Measurements from ENCODE around the gene MRPL4. TPM values are rescaled to one million over a fixed set of nuclear protein-coding genes. Genes with fewer than 3 reads are reported as not detected.

MRPL4 gene
- total and polyA plus RNA-seq, 2 of the 13 experiments (the other 11 are each of a cell fraction or from before 2014, with no cell fraction given), result 40.6 to 42.5 TPM

DNA sequence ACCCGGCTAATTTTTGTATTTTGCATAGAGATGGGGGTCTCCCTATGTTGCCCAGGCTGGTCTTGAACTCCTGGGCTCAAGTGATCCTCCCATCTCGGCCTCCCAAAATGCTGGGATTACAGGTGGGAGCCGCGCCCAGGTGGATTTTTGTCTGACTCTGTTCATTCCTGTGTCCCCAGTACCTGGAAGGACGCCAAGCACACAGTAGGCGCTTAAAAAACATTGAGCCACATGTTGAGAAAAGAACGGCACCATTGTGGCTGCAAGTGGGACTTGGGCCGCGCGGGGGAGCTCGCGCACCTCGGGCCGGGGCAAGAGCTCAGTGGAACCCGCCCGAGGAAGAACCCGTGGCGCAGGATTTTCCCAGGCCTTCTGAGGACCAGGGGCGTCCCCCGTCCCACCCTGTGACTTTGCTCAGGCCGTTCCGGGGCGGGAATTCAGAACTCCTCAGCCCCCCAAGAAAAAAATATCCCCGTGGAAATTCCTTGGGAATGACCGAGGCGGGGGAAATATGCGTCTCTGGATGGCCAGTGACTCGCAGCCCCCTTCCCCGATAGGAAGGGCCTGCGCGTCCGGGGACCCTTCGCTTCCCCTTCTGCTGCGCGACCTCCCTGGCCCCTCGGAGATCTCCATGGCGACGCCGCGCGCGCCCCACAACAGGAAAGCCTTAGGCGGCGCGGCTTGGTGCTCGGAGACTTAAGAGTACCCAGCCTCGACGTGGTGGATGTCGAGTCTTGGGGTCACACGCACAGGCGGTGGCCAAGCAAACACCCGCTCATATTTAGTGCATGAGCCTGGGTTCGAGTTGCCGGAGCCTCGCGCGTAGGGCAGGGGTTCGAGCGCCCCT is 17.5 kb downstream of the MRPL4 start (continued):
- TF ChIP-seq, protein P1, sequence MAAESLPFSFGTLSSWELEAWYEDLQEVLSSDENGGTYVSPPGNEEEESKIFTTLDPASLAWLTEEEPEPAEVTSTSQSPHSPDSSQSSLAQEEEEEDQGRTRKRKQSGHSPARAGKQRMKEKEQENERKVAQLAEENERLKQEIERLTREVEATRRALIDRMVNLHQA (CRISPR knock-in tag; IDR thresholded peaks at IDR 0.05), result no peak
- no peak for TF ChIP-seq RFX1 (IDR thresholded peaks at IDR 0.05)
- TF ChIP-seq ZNF614 (CRISPR knock-in tag; IDR thresholded peaks at IDR 0.05; ENCODE audit: borderline replicate concordance), result peak; percentile 60; the same call in 1 of the 2 replicates
- no peak for TF ChIP-seq ZNF143 (CRISPR knock-in tag; IDR thresholded peaks at IDR 0.05)
- TF ChIP-seq, protein P2, sequence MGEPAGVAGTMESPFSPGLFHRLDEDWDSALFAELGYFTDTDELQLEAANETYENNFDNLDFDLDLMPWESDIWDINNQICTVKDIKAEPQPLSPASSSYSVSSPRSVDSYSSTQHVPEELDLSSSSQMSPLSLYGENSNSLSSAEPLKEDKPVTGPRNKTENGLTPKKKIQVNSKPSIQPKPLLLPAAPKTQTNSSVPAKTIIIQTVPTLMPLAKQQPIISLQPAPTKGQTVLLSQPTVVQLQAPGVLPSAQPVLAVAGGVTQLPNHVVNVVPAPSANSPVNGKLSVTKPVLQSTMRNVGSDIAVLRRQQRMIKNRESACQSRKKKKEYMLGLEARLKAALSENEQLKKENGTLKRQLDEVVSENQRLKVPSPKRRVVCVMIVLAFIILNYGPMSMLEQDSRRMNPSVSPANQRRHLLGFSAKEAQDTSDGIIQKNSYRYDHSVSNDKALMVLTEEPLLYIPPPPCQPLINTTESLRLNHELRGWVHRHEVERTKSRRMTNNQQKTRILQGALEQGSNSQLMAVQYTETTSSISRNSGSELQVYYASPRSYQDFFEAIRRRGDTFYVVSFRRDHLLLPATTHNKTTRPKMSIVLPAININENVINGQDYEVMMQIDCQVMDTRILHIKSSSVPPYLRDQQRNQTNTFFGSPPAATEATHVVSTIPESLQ (CRISPR knock-in tag; conservative IDR thresholded peaks at IDR 0.05), result no peak
- TF ChIP-seq, protein P3, sequence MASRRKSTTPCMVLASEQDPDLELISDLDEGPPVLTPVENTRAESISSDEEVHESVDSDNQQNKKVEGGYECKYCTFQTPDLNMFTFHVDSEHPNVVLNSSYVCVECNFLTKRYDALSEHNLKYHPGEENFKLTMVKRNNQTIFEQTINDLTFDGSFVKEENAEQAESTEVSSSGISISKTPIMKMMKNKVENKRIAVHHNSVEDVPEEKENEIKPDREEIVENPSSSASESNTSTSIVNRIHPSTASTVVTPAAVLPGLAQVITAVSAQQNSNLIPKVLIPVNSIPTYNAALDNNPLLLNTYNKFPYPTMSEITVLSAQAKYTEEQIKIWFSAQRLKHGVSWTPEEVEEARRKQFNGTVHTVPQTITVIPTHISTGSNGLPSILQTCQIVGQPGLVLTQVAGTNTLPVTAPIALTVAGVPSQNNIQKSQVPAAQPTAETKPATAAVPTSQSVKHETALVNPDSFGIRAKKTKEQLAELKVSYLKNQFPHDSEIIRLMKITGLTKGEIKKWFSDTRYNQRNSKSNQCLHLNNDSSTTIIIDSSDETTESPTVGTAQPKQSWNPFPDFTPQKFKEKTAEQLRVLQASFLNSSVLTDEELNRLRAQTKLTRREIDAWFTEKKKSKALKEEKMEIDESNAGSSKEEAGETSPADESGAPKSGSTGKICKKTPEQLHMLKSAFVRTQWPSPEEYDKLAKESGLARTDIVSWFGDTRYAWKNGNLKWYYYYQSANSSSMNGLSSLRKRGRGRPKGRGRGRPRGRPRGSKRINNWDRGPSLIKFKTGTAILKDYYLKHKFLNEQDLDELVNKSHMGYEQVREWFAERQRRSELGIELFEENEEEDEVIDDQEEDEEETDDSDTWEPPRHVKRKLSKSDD (CRISPR knock-in tag; IDR thresholded peaks at IDR 0.05; ENCODE audit: low read depth), result peak; percentile 71; the same call in 1 of the 2 replicates
- peak; percentile 16; the same call in 1 of the 2 replicates for TF ChIP-seq ZNF775 (CRISPR knock-in tag; IDR thresholded peaks at IDR 0.05; ENCODE audit: borderline replicate concordance)
- no peak for TF ChIP-seq RARG (CRISPR knock-in tag; IDR thresholded peaks at IDR 0.05; ENCODE audit: low read depth)
- TF ChIP-seq ZNF296 (CRISPR knock-in tag; conservative IDR thresholded peaks at IDR 0.05), result no peak
- TF ChIP-seq, protein P4, sequence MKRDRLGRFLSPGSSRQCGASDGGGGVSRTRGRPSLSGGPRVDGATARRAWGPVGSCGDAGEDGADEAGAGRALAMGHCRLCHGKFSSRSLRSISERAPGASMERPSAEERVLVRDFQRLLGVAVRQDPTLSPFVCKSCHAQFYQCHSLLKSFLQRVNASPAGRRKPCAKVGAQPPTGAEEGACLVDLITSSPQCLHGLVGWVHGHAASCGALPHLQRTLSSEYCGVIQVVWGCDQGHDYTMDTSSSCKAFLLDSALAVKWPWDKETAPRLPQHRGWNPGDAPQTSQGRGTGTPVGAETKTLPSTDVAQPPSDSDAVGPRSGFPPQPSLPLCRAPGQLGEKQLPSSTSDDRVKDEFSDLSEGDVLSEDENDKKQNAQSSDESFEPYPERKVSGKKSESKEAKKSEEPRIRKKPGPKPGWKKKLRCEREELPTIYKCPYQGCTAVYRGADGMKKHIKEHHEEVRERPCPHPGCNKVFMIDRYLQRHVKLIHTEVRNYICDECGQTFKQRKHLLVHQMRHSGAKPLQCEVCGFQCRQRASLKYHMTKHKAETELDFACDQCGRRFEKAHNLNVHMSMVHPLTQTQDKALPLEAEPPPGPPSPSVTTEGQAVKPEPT (CRISPR knock-in tag; IDR thresholded peaks at IDR 0.05; ENCODE audit: low read depth), result no peak
- TF ChIP-seq, protein P5, sequence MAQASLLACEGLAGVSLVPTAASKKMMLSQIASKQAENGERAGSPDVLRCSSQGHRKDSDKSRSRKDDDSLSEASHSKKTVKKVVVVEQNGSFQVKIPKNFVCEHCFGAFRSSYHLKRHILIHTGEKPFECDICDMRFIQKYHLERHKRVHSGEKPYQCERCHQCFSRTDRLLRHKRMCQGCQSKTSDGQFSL (CRISPR knock-in tag; IDR thresholded peaks at IDR 0.05), result no peak
- TF ChIP-seq MXD4 (CRISPR knock-in tag; IDR thresholded peaks at IDR 0.05), result no peak
- no peak; the same call in 1 of the 2 replicates for TF ChIP-seq ZNF274 (CRISPR knock-in tag; IDR thresholded peaks at IDR 0.05)
- TF ChIP-seq, protein P6, sequence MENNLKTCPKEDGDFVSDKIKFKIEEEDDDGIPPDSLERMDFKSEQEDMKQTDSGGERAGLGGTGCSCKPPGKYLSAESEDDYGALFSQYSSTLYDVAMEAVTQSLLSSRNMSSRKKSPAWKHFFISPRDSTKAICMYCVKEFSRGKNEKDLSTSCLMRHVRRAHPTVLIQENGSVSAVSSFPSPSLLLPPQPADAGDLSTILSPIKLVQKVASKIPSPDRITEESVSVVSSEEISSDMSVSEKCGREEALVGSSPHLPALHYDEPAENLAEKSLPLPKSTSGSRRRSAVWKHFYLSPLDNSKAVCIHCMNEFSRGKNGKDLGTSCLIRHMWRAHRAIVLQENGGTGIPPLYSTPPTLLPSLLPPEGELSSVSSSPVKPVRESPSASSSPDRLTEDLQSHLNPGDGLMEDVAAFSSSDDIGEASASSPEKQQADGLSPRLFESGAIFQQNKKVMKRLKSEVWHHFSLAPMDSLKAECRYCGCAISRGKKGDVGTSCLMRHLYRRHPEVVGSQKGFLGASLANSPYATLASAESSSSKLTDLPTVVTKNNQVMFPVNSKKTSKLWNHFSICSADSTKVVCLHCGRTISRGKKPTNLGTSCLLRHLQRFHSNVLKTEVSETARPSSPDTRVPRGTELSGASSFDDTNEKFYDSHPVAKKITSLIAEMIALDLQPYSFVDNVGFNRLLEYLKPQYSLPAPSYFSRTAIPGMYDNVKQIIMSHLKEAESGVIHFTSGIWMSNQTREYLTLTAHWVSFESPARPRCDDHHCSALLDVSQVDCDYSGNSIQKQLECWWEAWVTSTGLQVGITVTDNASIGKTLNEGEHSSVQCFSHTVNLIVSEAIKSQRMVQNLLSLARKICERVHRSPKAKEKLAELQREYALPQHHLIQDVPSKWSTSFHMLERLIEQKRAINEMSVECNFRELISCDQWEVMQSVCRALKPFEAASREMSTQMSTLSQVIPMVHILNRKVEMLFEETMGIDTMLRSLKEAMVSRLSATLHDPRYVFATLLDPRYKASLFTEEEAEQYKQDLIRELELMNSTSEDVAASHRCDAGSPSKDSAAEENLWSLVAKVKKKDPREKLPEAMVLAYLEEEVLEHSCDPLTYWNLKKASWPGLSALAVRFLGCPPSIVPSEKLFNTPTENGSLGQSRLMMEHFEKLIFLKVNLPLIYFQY (CRISPR knock-in tag; IDR thresholded peaks at IDR 0.05; ENCODE audit: borderline replicate concordance), result no peak
- no peak for TF ChIP-seq DNMT3B (CRISPR knock-in tag; conservative IDR thresholded peaks at IDR 0.05)
- TF ChIP-seq RXRA (CRISPR knock-in tag; IDR thresholded peaks at IDR 0.05), result no peak
- no peak for TF ChIP-seq ZNF234 (CRISPR knock-in tag; conservative IDR thresholded peaks at IDR 0.05)

Measured in HepG2 (cell line).